ENCODE data around the gene NWD2. TPM values are rescaled to one million over a fixed set of nuclear protein-coding genes. Genes with fewer than 3 reads are reported as not detected.

Gene NWD2
- total RNA-seq, 1 experiment from 2014 or later, result not detected

DNA sequence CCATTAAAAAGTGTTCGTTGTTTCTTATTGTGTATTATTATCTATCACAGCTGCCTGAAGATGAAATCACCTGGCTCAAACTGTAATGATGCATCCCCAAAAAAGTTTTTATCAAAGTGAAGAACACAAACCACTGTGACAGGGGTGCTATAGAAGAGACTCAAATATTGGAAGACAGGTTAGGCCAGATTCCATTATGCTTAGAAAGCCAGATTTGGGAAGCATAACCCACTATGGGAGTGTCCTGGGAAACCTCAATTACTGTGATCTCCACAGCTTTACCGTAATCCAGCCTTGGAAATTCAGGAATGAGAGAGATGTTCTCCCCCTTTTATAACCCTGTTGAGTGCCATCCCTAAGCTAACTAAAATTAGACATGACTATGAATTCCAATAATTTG lies 114.2 kb downstream of the NWD2 start:
- POLR2A ChIA-PET (ENCODE audit: low non-redundant PET), result no interaction called here
- no peak overlapping the region for H3K4me3 ChIP-seq (ENCODE audit: low read depth, low read length, poor library complexity, severe bottlenecking)
- no peaks in the 10 kb centered on the region for H3K36me3 ChIP-seq (ENCODE audit: insufficient read depth, low read length, poor library complexity, severe bottlenecking)
- H3K27me3 ChIP-seq (replicated peaks; ENCODE audit: insufficient read depth, low read depth, low read length, poor library complexity), result no peaks in the 10 kb centered on the region
- no peaks in the 10 kb centered on the region for H3K9me3 ChIP-seq (ENCODE audit: low read depth, low read length, poor library complexity, severe bottlenecking)
- intact Hi-C loops (cut with micrococcal nuclease; ENCODE audit: unreplicated experiment), result no loop called here
- CTCF ChIA-PET, result no interaction called here
- H3K27ac ChIP-seq (ENCODE audit: low read depth, low read length, poor library complexity, severe bottlenecking), result no peak overlapping the region
- H3K4me1 ChIP-seq (ENCODE audit: insufficient read depth, low read length, poor library complexity, severe bottlenecking), result no peaks in the 10 kb centered on the region
- DNase-seq (ENCODE audit: low spot score), result no peak
- BruUV-seq (replicated peaks), result no TSS peak
- TF ChIP-seq EZH2 (IDR thresholded peaks at IDR 0.05; ENCODE audit: borderline replicate concordance, low read depth, low read length, poor library complexity, severe bottlenecking), result no peak
- TF ChIP-seq, protein P1, sequence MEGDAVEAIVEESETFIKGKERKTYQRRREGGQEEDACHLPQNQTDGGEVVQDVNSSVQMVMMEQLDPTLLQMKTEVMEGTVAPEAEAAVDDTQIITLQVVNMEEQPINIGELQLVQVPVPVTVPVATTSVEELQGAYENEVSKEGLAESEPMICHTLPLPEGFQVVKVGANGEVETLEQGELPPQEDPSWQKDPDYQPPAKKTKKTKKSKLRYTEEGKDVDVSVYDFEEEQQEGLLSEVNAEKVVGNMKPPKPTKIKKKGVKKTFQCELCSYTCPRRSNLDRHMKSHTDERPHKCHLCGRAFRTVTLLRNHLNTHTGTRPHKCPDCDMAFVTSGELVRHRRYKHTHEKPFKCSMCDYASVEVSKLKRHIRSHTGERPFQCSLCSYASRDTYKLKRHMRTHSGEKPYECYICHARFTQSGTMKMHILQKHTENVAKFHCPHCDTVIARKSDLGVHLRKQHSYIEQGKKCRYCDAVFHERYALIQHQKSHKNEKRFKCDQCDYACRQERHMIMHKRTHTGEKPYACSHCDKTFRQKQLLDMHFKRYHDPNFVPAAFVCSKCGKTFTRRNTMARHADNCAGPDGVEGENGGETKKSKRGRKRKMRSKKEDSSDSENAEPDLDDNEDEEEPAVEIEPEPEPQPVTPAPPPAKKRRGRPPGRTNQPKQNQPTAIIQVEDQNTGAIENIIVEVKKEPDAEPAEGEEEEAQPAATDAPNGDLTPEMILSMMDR (conservative IDR thresholded peaks at IDR 0.05; ENCODE audit: low read depth, low read length), result no peak

DNA sequence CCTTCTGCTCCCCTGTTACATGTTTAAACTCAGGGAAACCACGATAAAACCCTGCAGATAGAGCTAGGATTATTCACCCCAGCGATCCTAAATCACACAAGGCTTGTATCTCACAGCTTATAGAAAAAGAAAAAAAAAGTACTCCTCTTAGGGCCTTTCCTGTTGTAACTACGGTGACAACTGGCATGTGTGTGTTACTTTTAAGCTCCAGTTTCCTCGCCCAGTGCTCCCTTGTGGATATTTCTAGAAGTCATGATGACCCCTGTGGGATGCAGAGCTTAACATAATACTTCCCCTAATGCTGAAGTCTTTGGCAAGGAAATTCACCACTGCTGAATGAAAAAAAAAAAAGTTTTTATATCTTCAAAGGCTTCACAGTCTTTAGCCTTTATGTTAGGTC lies 114.7 kb downstream of the NWD2 start:
- H3K36me3 ChIP-seq (ENCODE audit: insufficient read depth, low read length, poor library complexity, severe bottlenecking), result no peaks in the 10 kb centered on the region
- BruUV-seq (replicated peaks), result no TSS peak
- no peak overlapping the region for H3K4me3 ChIP-seq (ENCODE audit: low read depth, low read length, poor library complexity, severe bottlenecking)
- TF ChIP-seq, protein P1 (conservative IDR thresholded peaks at IDR 0.05; ENCODE audit: low read depth, low read length), result no peak
- TF ChIP-seq EZH2 (IDR thresholded peaks at IDR 0.05; ENCODE audit: borderline replicate concordance, low read depth, low read length, poor library complexity, severe bottlenecking), result no peak
- H3K27me3 ChIP-seq (replicated peaks; ENCODE audit: insufficient read depth, low read depth, low read length, poor library complexity), result no peaks in the 10 kb centered on the region
- no peak for DNase-seq (ENCODE audit: low spot score)
- CTCF ChIA-PET, result no interaction called here
- no peaks in the 10 kb centered on the region for H3K9me3 ChIP-seq (ENCODE audit: low read depth, low read length, poor library complexity, severe bottlenecking)
- intact Hi-C loops (cut with micrococcal nuclease; ENCODE audit: unreplicated experiment), result no loop called here
- no peaks in the 10 kb centered on the region for H3K4me1 ChIP-seq (ENCODE audit: insufficient read depth, low read length, poor library complexity, severe bottlenecking)
- no peak overlapping the region for H3K27ac ChIP-seq (ENCODE audit: low read depth, low read length, poor library complexity, severe bottlenecking)
- POLR2A ChIA-PET (ENCODE audit: low non-redundant PET), result no interaction called here

DNA sequence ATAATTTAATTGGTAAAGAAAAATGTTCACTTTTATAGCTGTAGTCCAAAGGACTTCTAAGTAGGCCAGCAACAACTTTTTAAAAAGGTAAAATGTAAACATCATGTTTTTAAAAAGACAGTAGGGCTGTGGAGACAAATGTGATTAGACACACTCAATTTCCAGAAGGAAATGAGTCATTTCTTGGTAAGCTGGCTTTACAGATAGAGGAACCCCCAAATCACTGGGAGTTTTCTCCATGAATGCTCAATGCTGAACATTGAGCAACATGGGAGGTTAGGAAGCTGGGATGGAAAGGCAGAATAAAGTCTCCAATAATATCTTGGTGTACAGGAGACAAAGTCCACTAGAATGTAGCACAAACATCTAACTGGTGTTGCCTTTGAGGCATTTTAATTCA lies 121.3 kb downstream of the NWD2 start:
- TF ChIP-seq EZH2 (IDR thresholded peaks at IDR 0.05; ENCODE audit: borderline replicate concordance, low read depth, low read length, poor library complexity, severe bottlenecking), result no peak
- TF ChIP-seq, protein P1 (conservative IDR thresholded peaks at IDR 0.05; ENCODE audit: low read depth, low read length), result no peak
- H3K9me3 ChIP-seq (ENCODE audit: low read depth, low read length, poor library complexity, severe bottlenecking), result no peaks in the 10 kb centered on the region
- no peak overlapping the region for H3K27ac ChIP-seq (ENCODE audit: low read depth, low read length, poor library complexity, severe bottlenecking)
- CTCF ChIA-PET, result interaction anchor here (0.5 kb wide), 1 partner anchor 23 kb away, joined by 3 read pairs; no protein-coding TSS in a partner anchor
- intact Hi-C loops (cut with micrococcal nuclease; ENCODE audit: unreplicated experiment), result loop anchor here (5.0 kb wide), 1 partner anchor 51 kb away; no protein-coding TSS in a partner anchor
- POLR2A ChIA-PET (ENCODE audit: low non-redundant PET), result interaction anchor here (0.6 kb wide), 1 partner anchor 232 kb away, joined by 3 read pairs; no protein-coding TSS in a partner anchor
- H3K4me1 ChIP-seq (ENCODE audit: insufficient read depth, low read length, poor library complexity, severe bottlenecking), result peaks cover 6% of the 10 kb centered on the region
- H3K27me3 ChIP-seq (replicated peaks; ENCODE audit: insufficient read depth, low read depth, low read length, poor library complexity), result no peaks in the 10 kb centered on the region
- no peak overlapping the region for H3K4me3 ChIP-seq (ENCODE audit: low read depth, low read length, poor library complexity, severe bottlenecking)
- no TSS peak for BruUV-seq (replicated peaks)
- no peaks in the 10 kb centered on the region for H3K36me3 ChIP-seq (ENCODE audit: insufficient read depth, low read length, poor library complexity, severe bottlenecking)
- peak; percentile 79 for DNase-seq (ENCODE audit: low spot score)
